Measurements from ENCODE around the gene UBAP1.
"Not testable (repeated sequence)": the region's sequence is repeated elsewhere in the genome, so short reads cannot be mapped to it uniquely, and the experiment has no call there.

The UBAP1 gene

GRCh38 chr9:34262971-34263370 lies 84.1 kb downstream of the UBAP1 start:
- no peak for DNase-seq (ENCODE audit: low read depth)

- no peak for DNase-seq (ENCODE audit: low read depth)
Observed at GRCh38 chr9:34267660-34268059, 88.8 kb downstream of the UBAP1 start.

- DNase-seq (ENCODE audit: low read depth): no peak
Observed at GRCh38 chr9:34271265-34272006, 92.6 kb downstream of the UBAP1 start.

GRCh38 chr9:34272101-34272541 lies 93.3 kb downstream of the UBAP1 start:
- no peak for DNase-seq (ENCODE audit: low read depth)

GRCh38 chr9:34273588-34273987 lies 94.7 kb downstream of the UBAP1 start:
- not testable (repeated sequence) for DNase-seq (ENCODE audit: low read depth)

GRCh38 chr9:34275811-34276210 lies 97.0 kb downstream of the UBAP1 start:
- no peak for DNase-seq (ENCODE audit: low read depth)

GRCh38 chr9:34276772-34277171 lies 97.9 kb downstream of the UBAP1 start:
- DNase-seq (ENCODE audit: low read depth): no peak

- no peak for DNase-seq (ENCODE audit: low read depth)
Observed at GRCh38 chr9:34279411-34279810, 100.6 kb downstream of the UBAP1 start.

GRCh38 chr9:34282096-34282495 lies 103.3 kb downstream of the UBAP1 start:
- no peak for DNase-seq (ENCODE audit: low read depth)

GRCh38 chr9:34289159-34289558 lies 110.3 kb downstream of the UBAP1 start:
- DNase-seq (ENCODE audit: low read depth): no peak

- no peak for DNase-seq (ENCODE audit: low read depth)
Observed at GRCh38 chr9:34291023-34291422, 112.2 kb downstream of the UBAP1 start.

GRCh38 chr9:34291423-34291822 lies 112.6 kb downstream of the UBAP1 start:
- no peak for DNase-seq (ENCODE audit: low read depth)

GRCh38 chr9:34292552-34292951 lies 113.7 kb downstream of the UBAP1 start:
- DNase-seq (ENCODE audit: low read depth): no peak

GRCh38 chr9:34301064-34301463 lies 122.2 kb downstream of the UBAP1 start:
- DNase-seq (ENCODE audit: low read depth): not testable (repeated sequence)

All from non-pigmented ciliary epithelial cell (primary cell).